Parathyroid adenoma (tissue), 2 donors: Measurements from ENCODE around the gene CLDN5.

Experiments used
- H2AFZ ChIP-seq: fragments of 300-600 bp; sonication (generic); one replicate; pipeline ENCODE4 v1.7.0; 2017; ENCODE audit warnings: antibody characterized with exemption, mild to moderate bottlenecking
- H3K27ac ChIP-seq: fragments of 300-600 bp; sonication (generic); one replicate; pipeline ENCODE4 v1.7.0; 2017
- H3K27me3 ChIP-seq: fragments of 300-600 bp; sonication (generic); one replicate; pipeline ENCODE4 v1.7.0; 2017; ENCODE audit warnings: low read length; ENCODE audit not compliant: control insufficient read depth, insufficient read depth
- H3K36me3 ChIP-seq: fragments of 300-600 bp; sonication (generic); one replicate; pipeline ENCODE4 v1.7.0; 2017; ENCODE audit warnings: low read length; ENCODE audit not compliant: control insufficient read depth, insufficient read depth
- H3K4me1 ChIP-seq: fragments of 300-600 bp; sonication (generic); one replicate; pipeline ENCODE4 v1.7.0; 2017; ENCODE audit warnings: control low read depth
- H3K4me2 ChIP-seq: fragments of 300-600 bp; sonication (generic); one replicate; pipeline ENCODE4 v1.7.0; 2017; ENCODE audit warnings: low read length
- H3K4me3 ChIP-seq: fragments of 300-600 bp; sonication (generic); one replicate; pipeline ENCODE4 v1.7.0; 2017; ENCODE audit warnings: low read depth, low read length
- H3K79me2 ChIP-seq: fragments of 300-600 bp; sonication (generic); one replicate; pipeline ENCODE4 v1.7.0; 2017; ENCODE audit warnings: control low read depth
- H3K9ac ChIP-seq: fragments of 300-600 bp; sonication (generic); one replicate; pipeline ENCODE4 v1.7.0; 2017; ENCODE audit warnings: mild to moderate bottlenecking
- H3K9me3 ChIP-seq: fragments of 300-600 bp; sonication (generic); one replicate; pipeline ENCODE4 v1.7.0; 2017; ENCODE audit warnings: low read length; ENCODE audit not compliant: control insufficient read depth
- CTCF ChIP-seq: fragments of 300-600 bp; sonication (generic); IDR thresholded peaks from one replicate; pipeline ENCODE4 v1.7.0; 2017; ENCODE audit warnings: antibody characterized with exemption, mild to moderate bottlenecking
- donor health status: primary hyperparathyroidism.

The CLDN5 gene

GRCh38 chr22:19482297-19482696 is 41.9 kb downstream of the CLDN5 start:
- no peaks in the 10 kb centered on the region for H3K27me3 ChIP-seq
- H3K79me2 ChIP-seq, result peaks cover 6% of the 10 kb centered on the region
- peaks cover 4% of the 10 kb centered on the region for H3K4me1 ChIP-seq
- no peaks in the 10 kb centered on the region for H3K36me3 ChIP-seq
- no peak overlapping the region for H3K4me3 ChIP-seq
- no peaks in the 10 kb centered on the region for H3K9me3 ChIP-seq
- H2AFZ ChIP-seq, result no peak overlapping the region
- no peak for TF ChIP-seq CTCF
- H3K9ac ChIP-seq, result no peak overlapping the region
- no peak overlapping the region for H3K4me2 ChIP-seq
- H3K27ac ChIP-seq, result no peak overlapping the region

GRCh38 chr22:19480789-19481188 is 43.4 kb downstream of the CLDN5 start:
- no peak overlapping the region for H2AFZ ChIP-seq
- peaks cover 4% of the 10 kb centered on the region for H3K4me1 ChIP-seq
- no peak overlapping the region for H3K4me3 ChIP-seq
- no peak for TF ChIP-seq CTCF
- no peaks in the 10 kb centered on the region for H3K36me3 ChIP-seq
- H3K27me3 ChIP-seq, result no peaks in the 10 kb centered on the region
- peaks cover 6% of the 10 kb centered on the region for H3K79me2 ChIP-seq
- no peaks in the 10 kb centered on the region for H3K9me3 ChIP-seq
- no peak overlapping the region for H3K27ac ChIP-seq
- no peak overlapping the region for H3K4me2 ChIP-seq
- no peak overlapping the region for H3K9ac ChIP-seq

GRCh38 chr22:19480173-19480568 is 44.0 kb downstream of the CLDN5 start:
- H3K4me2 ChIP-seq, result peak overlapping the region; percentile 100
- H2AFZ ChIP-seq, result peak overlapping the region; percentile 67
- TF ChIP-seq CTCF, result no peak
- peaks cover 4% of the 10 kb centered on the region for H3K4me1 ChIP-seq
- peaks cover 6% of the 10 kb centered on the region for H3K79me2 ChIP-seq
- no peaks in the 10 kb centered on the region for H3K9me3 ChIP-seq
- no peak overlapping the region for H3K27ac ChIP-seq
- no peak overlapping the region for H3K9ac ChIP-seq
- H3K4me3 ChIP-seq, result peak overlapping the region; percentile 82
- H3K27me3 ChIP-seq, result no peaks in the 10 kb centered on the region
- H3K36me3 ChIP-seq, result no peaks in the 10 kb centered on the region

GRCh38 chr22:19479355-19480172 is 44.6 kb downstream of the CLDN5 start, which contains the start of gene CDC45:
Gene CDC45, plus strand, starts transcription at chr22:19479920. Its CDS starts 49 bp downstream, at chr22:19479969.
- peak within 1 kb of the TSS; percentile 97 for H3K27ac ChIP-seq
- H3K79me2 ChIP-seq, result peaks cover 6% of the 10 kb centered on the region
- H3K9ac ChIP-seq, result peak within 1 kb of the TSS; percentile 37
- H3K9me3 ChIP-seq, result no peaks in the 10 kb centered on the region
- H3K27me3 ChIP-seq, result no peaks in the 10 kb centered on the region
- H3K4me3 ChIP-seq, result peak within 1 kb of the TSS; percentile 82
- TF ChIP-seq CTCF, result no peak
- H3K4me2 ChIP-seq, result peak within 1 kb of the TSS; percentile 100
- peaks cover 4% of the 10 kb centered on the region for H3K4me1 ChIP-seq
- H3K36me3 ChIP-seq, result no peaks in the 10 kb centered on the region
- H2AFZ ChIP-seq, result peak within 1 kb of the TSS; percentile 81
